ENCODE data around the gene TMTC1. TPM values are rescaled to one million over a fixed set of nuclear protein-coding genes. Genes with fewer than 3 reads are reported as not detected.

Gene TMTC1
- total RNA-seq, 1 donor from 2014 or later = not detected

- no peak overlapping the region for H3K27ac Mint-ChIP-seq
- ChIA-PET CTCF (no interaction called here), POLR2A (no interaction called here)
- H3K27me3 Mint-ChIP-seq = no peaks in the 10 kb centered on the region
- TF ChIP-seq CTCF (IDR thresholded peaks at IDR 0.05) = no peak
- H3K4me1 Mint-ChIP-seq = no peaks in the 10 kb centered on the region
- peaks cover 2% of the 10 kb centered on the region for H3K9me3 Mint-ChIP-seq
- no peak overlapping the region for H3K4me3 Mint-ChIP-seq
- ATAC-seq (ENCODE audit: low read depth) (no peak), DNase-seq (no peak)
- no peaks in the 10 kb centered on the region for H3K36me3 Mint-ChIP-seq (ENCODE audit: low read depth)
- intact Hi-C loops (cut with micrococcal nuclease) = no loop called here
Observed at GRCh38 chr12:29726321-29726692, 57.4 kb downstream of the TMTC1 start.

DNA sequence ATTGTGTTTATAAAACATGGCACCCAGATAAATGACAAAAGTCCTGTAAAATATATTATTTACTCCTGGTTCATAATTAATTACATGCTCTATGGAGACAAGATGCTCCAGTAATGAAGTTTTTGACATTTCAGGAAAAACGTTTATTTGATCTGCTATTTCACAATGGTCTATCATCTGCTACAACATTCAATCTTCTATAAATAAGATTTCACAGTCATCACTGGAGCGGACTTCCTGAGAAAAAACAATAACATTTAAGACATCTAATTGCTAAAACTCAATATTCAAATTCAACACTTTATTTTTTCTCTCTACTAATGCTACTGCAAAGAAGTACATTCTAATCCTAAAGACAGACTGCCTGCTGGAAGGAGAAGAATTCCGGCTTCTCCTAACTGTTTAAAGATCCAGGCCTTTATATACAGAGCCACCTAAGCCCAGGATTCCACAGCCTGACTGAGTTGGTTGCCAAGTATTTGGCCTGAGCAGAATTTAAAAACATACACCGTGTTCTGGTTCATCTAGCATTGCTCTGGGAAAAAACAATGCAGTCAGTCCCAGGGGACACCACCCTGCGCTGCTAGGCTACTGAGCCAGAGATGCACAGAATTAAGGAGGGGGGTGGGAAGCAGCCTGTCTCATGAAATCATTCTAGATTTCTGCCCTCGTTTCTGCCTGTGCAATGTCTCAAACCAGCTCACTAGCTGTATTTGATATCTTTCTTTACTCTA, 58.0 kb downstream of the TMTC1 start:
- H3K36me3 Mint-ChIP-seq (ENCODE audit: low read depth) = no peaks in the 10 kb centered on the region
- no peaks in the 10 kb centered on the region for H3K27me3 Mint-ChIP-seq
- no peak overlapping the region for H3K27ac Mint-ChIP-seq
- TF ChIP-seq CTCF (IDR thresholded peaks at IDR 0.05) = no peak
- ATAC-seq (ENCODE audit: low read depth) = no peak
- DNase-seq = no peak
- no peak overlapping the region for H3K4me3 Mint-ChIP-seq
- ChIA-PET CTCF (no interaction called here), POLR2A (no interaction called here)
- peaks cover 2% of the 10 kb centered on the region for H3K9me3 Mint-ChIP-seq
- no peaks in the 10 kb centered on the region for H3K4me1 Mint-ChIP-seq
- intact Hi-C loops (cut with micrococcal nuclease) = no loop called here

DNA sequence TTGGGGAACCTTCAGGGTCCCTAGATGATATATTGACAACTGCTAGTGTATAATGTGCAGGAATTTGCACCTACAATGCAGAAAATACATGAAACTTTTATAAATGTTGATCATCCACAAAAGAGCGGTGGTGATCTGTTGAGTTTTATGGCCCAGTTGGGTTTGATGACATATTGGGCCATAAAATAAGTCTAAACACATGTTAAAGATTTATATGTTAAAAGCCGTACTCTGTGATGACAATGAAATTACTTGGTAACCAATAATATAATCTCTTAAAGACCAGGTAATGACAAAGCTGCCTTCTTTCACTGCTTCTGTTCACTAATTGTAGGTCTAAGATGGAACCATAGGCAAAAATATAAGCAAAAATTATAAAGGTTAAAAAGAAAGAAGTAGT, 61.6 kb downstream of the TMTC1 start:
- ATAC-seq (ENCODE audit: low read depth) (no peak), DNase-seq (no peak)
- ChIA-PET POLR2A (no interaction called here), CTCF (no interaction called here)
- no peak for TF ChIP-seq CTCF (IDR thresholded peaks at IDR 0.05)
- H3K4me1 Mint-ChIP-seq = no peaks in the 10 kb centered on the region
- H3K9me3 Mint-ChIP-seq = no peaks in the 10 kb centered on the region
- intact Hi-C loops (cut with micrococcal nuclease) = no loop called here
- no peaks in the 10 kb centered on the region for H3K27me3 Mint-ChIP-seq
- H3K27ac Mint-ChIP-seq = no peak overlapping the region
- H3K36me3 Mint-ChIP-seq (ENCODE audit: low read depth) = no peaks in the 10 kb centered on the region
- H3K4me3 Mint-ChIP-seq = no peak overlapping the region

DNA sequence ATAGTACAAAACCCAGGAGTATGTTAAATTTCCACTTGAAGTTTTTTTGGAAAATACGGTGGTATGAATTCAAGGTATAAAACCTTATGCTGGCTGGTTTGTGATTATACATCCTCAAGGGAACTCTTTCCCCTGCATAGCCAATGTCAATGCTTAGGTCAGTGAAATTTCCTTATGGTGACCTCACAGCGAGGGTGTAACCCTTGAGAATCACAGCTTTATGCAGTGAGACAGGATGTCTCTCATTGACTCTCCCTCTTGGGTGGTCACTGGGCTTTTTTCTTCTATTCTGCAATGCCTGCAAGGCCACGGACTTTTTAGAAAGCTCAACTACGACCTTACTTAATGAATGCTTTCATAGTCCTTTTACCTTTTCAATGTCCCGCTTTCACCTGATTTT, 64.4 kb downstream of the TMTC1 start:
- H3K36me3 Mint-ChIP-seq (ENCODE audit: low read depth) = no peaks in the 10 kb centered on the region
- ATAC-seq (ENCODE audit: low read depth) = no peak
- intact Hi-C loops (cut with micrococcal nuclease) = no loop called here
- H3K4me3 Mint-ChIP-seq = no peak overlapping the region
- ChIA-PET CTCF (no interaction called here), POLR2A (no interaction called here)
- no peak for TF ChIP-seq CTCF (IDR thresholded peaks at IDR 0.05)
- DNase-seq = no peak
- H3K27me3 Mint-ChIP-seq = no peaks in the 10 kb centered on the region
- H3K9me3 Mint-ChIP-seq = no peaks in the 10 kb centered on the region
- H3K4me1 Mint-ChIP-seq = no peaks in the 10 kb centered on the region
- H3K27ac Mint-ChIP-seq = no peak overlapping the region

DNA sequence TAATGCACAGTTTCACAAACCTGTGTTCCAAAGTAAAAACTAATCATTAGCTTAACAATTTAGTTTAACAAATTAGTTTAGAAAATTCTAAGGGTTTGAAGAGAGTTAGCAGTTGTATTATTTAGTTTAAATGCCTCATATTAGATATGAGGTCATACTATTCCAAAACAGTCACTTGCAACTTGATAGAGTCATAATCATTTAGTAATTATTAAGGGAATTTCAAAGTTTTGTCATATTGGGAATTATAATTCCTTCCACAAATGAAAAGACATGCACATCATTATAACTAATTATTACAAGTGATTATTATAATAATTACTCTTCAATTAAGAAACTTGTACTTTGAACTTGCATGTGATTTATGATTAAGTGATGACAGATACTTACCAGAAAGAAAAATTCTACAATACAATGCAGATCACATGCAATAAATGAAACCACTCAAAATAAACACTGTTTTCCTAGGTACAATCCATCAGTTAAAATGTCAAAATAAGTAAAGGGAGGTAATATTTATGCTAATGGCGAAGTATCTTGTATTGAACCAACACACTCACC, 66.1 kb downstream of the TMTC1 start:
- Mint-ChIP-seq H3K36me3 (ENCODE audit: low read depth) (no peaks in the 10 kb centered on the region), H3K9me3 (no peaks in the 10 kb centered on the region), H3K27ac (no peak overlapping the region), H3K4me1 (no peaks in the 10 kb centered on the region), H3K27me3 (no peaks in the 10 kb centered on the region), H3K4me3 (no peak overlapping the region)
- no peak for ATAC-seq (ENCODE audit: low read depth)
- no peak for TF ChIP-seq CTCF (IDR thresholded peaks at IDR 0.05)
- POLR2A ChIA-PET = no interaction called here
- CTCF ChIA-PET = no interaction called here
- intact Hi-C loops (cut with micrococcal nuclease) = no loop called here
- DNase-seq = no peak
